ENCODE results near the gene LRRN1.
"Not testable (repeated sequence)": the region's sequence is repeated elsewhere in the genome, so short reads cannot be mapped to it uniquely, and the experiment has no call there.

Gene LRRN1

GRCh38 chr3:3815206-3815605 lies 16.0 kb downstream of the LRRN1 start:
- DNase-seq, result no peak

DNA sequence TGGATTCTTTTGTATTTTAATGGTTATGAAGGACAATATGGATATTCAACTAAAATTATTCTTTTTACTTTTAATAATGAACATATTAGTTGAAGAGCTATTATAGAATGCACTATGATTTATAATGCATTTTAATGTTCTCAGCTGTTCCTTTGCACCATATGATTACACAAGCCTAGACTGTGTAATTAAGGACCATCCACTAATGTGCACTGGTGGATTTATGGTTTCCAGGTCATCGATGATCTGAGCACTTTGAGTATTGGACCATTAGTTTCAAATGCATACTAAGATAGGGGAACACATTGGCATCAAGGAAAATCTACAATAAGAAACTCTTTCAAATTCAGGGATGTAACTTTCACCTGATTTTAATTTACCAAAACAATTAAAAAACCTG lies 16.8 kb downstream of the LRRN1 start:
- DNase-seq, result no peak

- DNase-seq, result no peak
Measured at GRCh38 chr3:3817865-3818264, 18.6 kb downstream of the LRRN1 start.

GRCh38 chr3:3821777-3822176 lies 22.5 kb downstream of the LRRN1 start:
- no peak for DNase-seq

- DNase-seq, result no peak
Measured at GRCh38 chr3:3825035-3825434, 25.8 kb downstream of the LRRN1 start.

DNA sequence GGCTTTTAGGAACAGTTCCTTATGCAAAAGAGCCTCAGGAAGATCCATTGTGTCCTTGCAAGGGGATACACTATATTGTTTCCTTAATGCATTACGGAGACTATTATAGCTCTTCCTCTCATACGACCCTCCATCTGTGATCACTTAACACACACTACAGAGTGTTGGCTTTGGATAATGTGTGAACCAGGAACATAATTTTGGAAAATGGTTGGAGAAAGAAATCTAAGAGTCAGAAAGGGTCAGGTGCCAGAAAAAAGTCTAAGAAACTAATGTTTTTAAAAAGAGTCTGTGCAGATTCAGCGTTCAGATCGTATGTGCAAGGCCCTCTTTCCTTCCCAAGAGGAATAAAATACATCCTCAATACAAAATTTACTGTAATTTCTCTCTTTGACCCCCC lies 27.3 kb downstream of the LRRN1 start:
- no peak for DNase-seq

GRCh38 chr3:3827111-3827510 lies 27.9 kb downstream of the LRRN1 start:
- DNase-seq, result no peak

GRCh38 chr3:3828417-3828816 lies 29.2 kb downstream of the LRRN1 start:
- not testable (repeated sequence) for DNase-seq

GRCh38 chr3:3836845-3837244 lies 37.6 kb downstream of the LRRN1 start:
- no peak for DNase-seq

- no peak for DNase-seq
Measured at GRCh38 chr3:3842356-3842755, 43.1 kb downstream of the LRRN1 start.

- DNase-seq, result no peak
Measured at GRCh38 chr3:3847994-3848922, 49.0 kb downstream of the LRRN1 start.

DNA sequence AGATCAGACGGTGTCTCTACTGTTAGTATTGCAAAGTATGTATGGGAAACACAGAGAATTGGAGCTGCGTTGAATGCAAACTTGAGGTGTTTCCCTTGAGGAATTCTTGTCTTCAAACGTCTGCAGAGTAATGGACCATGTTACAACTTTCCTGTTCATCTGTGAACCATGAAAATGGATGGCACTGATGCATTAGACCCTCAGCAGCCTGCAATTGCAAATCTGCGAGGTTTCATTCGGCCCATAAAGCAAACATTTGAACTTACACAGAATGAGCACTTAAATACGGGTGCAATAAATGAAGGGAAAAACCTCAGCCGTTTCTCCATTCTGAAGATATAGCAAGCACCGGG lies 49.7 kb downstream of the LRRN1 start:
- DNase-seq, result no peak

GRCh38 chr3:3851621-3852323 lies 52.5 kb downstream of the LRRN1 start:
- no peak for DNase-seq

- no peak for DNase-seq
Measured at GRCh38 chr3:3853544-3853943, 54.3 kb downstream of the LRRN1 start.

GRCh38 chr3:3855056-3855455 lies 55.8 kb downstream of the LRRN1 start:
- no peak for DNase-seq

GRCh38 chr3:3860235-3860634 lies 61.0 kb downstream of the LRRN1 start:
- DNase-seq, result no peak

GRCh38 chr3:3862534-3862933 lies 63.3 kb downstream of the LRRN1 start:
- no peak for DNase-seq

GRCh38 chr3:3875491-3875890 lies 76.3 kb downstream of the LRRN1 start:
- DNase-seq, result no peak

DNA sequence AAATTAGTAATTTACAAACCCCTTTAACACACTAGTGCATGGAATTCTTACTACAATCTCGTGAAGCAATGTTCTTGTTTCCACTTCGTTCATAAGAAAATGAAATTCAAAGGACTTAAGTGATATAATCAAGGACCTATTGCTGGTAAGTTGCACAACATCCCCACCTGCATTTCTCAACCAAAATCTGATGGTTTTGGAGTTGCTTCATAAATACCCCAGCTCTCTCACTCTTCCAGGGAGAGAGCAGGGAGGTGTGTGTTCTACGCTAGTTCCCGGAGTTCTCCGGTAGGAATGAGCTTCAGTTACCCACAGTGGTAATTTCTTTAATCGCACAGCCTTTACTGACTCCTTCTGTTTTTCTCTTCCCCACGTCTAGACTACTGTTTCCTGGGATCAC lies 81.8 kb downstream of the LRRN1 start:
- no peak for DNase-seq

DNA sequence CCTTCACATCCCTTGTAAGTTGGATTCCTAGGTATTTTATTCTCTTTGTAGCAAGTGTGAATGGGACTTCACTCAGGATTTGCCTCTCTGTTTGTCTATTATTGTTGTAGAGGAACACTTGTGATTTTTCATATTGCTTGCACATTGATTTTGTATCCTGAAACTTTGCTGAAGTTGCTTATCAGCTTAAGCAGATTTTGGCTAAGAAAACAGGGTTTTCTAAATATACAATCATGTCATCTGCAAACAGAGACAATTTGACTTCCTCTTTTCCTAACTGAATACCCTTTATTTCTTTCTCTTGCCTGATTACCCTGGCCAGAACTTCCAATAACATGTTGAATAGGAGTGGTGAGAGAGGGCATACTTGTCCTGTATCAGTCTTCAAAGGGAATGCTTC lies 88.1 kb downstream of the LRRN1 start:
- not testable (repeated sequence) for DNase-seq

- DNase-seq, result no peak
Measured at GRCh38 chr3:3893590-3893989, 94.4 kb downstream of the LRRN1 start.
